UCSD-AML1 (cell line): ENCODE results near the gene OSBPL9.
"Not testable (repeated sequence)": the region's sequence is repeated elsewhere in the genome, so short reads cannot be mapped to it uniquely, and the experiment has no call there.

Source experiments
- DNase-seq: peaks from one replicate; lab custom pipeline; 2025; ENCODE audit not compliant: unreplicated experiment; lab: John Stamatoyannopoulos, UW

OSBPL9 gene

DNA sequence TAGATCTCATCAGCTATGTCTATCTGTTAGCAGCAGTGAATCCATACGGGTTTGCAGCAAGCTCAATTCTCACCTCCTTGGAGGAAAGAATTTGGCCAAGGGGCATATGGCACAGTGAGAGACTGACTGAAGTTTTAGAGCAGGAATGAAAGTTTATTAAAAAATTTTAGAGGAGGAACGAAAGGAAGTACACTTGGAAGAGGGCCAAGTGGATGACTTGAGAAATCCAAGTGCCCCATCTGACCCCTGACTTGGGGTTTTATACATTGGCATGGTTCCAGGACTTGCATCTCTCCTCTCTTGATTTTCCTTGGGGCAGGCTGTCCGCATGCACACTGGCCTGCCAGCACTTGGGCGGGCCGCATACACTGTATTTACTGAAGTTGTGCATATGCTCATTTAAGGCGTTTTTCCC is 9.2 kb upstream of the OSBPL9 start:
- DNase-seq, result no peak

DNA sequence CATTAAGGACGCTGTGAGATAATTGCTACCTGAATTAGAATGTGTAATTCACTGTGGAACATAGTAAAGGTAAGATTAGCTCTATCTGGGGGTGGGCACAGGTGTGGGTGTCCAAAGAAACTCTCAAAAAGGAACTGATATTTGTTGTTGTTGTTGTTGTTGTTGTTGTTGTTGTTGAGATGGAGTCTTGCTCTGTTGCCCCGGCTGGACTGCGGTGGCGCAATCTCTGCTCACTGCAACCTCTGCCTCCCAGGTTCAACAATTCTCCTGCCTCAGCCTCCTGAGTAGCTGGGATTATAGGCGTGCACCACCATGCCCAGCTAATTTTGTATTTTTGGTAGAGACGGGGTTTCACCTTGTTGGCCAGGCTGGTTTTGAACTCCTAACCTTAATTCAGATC is 6.8 kb upstream of the OSBPL9 start:
- not testable (repeated sequence) for DNase-seq

DNA sequence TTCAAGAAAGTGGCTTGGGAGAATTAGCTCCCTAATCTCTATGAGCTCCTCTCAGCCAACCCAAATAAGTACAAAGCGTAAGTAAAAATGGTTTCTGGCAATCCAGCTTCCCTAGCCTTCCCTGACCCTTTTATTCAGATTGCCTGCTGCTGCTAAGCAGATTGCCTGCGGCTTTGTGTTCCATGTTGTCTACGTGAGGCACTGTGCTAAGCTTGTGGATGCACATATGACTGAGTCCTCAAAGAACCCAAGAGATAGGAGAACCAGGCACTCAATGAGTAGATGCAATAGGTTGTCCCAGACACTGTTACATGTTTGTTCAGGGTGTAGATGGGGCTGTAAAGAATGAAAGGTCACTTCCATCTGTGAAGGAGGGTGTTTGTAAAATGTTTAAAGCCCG is 6.3 kb upstream of the OSBPL9 start:
- no peak for DNase-seq

DNA sequence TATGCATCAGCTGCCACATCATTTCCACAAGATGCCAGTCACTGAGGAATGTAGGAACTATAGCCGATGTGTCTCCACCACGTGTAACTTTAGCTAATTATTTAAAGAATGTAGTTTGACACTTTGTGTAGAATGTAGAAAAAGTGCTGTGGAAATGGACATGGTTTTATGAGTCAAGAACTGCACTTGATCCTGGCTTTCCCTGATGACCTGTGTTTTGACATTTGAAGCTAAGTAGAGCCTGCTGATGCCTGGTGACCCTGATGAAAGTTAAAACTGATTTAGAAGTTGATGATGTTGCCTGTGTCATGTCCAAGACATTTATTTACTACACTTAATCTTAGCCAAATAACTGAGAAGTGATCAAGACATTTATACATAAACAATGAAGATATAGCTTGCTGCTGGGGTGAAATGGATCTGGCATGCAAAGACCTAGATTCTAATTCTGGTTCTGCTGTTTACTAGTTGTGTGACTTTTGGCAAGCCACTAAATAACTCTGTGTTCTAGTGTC is 4.4 kb upstream of the OSBPL9 start:
- no peak for DNase-seq

DNA sequence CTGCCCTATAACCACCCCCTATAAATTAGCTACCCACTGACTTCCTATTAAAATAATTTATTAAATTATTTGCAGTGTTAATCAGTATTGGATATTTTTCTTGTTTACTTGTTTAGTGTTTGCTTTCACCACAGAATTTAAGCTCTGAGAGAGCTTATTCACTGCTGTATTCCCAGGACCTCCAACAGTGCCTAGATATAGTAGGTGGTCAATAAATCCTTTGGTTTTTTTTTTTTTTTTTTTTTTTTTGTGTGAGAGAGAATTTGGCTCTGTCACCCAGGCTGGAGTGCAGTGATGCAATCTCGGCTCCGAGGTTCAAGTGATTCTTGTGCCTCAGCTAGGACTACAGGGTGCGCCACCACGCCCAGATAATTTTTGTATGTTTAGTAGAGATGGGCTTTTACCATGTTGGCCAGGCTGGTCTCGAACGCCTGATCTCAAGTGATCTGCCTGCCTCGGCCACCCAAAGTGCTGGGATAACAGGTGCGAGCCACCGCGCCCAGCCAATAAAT is 1.1 kb upstream of the OSBPL9 start:
- no peak for DNase-seq

DNA sequence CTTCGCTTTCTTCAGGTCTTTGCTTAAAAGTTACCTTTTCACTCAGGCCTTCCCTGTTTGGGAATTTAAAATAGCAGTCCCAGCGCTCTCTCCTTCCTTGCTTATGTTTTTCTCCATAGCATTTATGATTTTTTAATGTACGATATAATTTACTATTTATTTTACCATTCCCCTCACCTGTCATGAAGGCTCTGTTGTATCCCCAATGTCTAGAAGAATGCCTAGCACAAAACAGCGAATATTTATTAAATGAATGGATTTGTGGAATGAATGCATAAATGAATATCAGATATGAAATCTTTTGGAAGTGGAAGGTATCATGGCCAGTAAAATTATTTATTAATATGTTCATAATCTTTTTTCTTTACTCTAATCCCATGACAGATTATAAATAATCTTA is 402 bp upstream of the OSBPL9 start:
- DNase-seq, result no peak

DNA sequence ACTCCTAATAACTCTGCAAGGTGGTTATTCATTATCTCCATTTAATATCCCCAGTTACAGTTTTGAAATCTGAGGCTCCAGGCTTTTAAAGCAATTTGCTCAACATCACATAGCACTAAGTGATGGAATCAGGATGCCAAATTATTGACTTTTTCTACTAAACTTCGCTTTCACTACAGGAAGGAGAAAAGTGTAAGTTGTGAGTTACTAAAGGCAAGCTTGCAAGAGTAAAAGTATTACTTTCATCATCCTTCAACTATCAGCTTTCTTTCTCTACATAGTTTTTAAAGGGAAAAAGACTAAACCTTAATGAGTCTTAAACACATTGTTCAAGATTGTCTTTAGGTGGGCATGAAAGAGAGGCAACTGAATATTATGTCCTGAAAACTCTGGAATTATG is 1.8 kb downstream of the OSBPL9 start:
- DNase-seq, result no peak

DNA sequence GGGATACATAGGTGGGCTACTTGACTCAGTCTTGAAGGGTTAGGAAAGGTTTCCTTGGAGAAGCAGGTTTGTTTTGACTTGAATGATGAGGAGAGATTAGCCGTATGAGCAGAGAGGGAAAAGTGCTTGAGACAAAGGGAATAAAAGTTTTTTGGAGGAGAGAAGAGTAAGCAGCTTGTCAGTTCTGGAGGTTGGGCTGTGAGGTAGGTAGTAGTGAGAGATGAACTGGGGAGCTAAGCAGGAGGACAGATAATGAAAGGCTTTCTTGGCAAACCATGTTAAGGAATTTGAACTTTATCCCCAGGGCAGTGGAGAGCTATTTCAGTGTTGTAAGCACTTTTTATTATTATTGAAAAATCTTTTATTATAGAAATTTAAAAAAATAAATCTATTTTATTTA is 3.6 kb downstream of the OSBPL9 start:
- DNase-seq, result no peak

DNA sequence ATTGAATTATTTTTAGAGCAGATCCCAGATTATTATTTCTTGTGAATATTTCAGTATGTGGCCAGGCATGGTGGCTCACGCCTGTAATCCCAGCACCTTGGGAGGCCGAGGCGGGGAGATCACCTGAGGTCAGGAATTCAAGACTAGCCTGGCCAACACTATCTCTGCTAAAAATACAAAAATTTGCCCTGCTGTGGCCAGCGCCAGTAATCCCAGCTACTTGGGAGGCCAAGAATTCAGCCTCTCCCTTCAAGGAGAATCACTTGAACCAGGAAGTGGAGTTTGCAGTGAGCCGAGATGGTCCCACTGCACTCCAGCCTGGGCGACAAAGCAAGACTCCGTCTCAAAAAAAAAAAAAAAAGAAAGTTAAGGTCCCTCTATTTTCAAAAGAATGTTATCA is 4.3 kb downstream of the OSBPL9 start:
- DNase-seq, result no peak

DNA sequence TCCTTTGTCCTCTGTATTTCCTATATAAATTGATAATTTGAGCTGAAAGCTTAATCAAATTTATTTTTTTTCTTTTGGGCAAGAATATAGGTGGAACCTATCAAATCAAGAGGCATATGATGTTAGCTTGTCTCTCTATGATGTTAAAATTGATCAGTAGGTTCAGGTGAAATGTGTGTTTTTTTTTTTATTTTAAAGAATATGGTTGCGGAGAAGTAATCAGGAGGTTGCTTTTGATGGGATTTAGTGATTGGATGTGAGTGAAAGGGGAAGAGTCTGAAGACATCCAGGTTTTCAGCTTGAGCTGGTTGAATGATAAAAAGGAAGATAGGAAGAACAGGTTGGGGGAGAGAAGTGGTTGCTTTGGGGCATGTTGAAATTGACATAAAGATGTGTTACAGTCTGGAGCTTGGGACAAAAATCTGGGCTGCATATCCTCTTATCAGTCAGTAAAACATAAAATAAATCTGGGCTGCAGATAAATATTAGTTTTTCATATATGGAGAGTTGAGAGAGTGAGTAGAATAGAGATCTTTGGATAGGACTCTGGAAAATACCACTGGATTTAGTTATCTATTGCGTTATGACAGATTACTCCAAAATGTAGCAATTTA is 5.1 kb downstream of the OSBPL9 start:
- no peak for DNase-seq

DNA sequence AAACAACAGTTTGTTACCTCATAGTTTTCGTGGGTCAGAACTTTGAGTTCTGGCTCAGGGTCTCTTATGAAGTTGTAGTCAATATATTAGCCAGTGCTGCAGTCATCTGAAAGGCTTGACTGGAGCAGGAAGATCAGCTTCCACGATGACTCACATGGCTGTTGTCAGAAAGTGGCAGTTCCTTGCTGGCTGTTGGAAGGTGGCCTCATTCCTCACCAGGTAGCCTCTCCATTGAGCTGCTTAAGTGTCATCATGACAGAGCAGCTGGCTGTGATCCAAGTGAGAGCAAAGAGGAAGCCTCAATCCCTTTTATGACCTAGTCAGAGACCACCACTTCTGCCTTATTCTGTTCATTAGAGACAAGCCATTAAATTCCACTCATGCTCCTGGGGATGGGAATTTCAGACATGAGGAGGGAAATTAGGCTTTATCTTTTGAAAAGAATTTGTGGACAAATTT is 5.6 kb downstream of the OSBPL9 start:
- DNase-seq, result peak; percentile 23

DNA sequence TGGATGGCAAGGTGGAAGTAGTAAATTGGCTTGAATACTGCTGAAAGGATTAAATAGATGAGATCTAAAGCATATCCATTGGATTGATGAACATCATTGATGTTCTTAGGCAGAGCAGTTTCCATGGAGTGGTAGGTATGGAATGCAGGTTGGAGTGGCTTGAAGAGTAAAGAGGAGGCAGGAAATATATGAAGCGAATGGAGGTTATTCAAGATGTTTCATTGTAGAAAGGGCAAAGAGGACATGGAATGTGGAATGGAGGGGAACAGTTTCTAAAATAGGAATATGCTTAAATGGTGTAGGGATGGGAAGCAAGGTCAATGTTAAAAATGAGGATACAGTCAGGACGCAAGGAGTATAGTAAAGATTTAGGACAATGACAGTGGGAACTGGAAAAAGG is 6.1 kb downstream of the OSBPL9 start:
- no peak for DNase-seq

DNA sequence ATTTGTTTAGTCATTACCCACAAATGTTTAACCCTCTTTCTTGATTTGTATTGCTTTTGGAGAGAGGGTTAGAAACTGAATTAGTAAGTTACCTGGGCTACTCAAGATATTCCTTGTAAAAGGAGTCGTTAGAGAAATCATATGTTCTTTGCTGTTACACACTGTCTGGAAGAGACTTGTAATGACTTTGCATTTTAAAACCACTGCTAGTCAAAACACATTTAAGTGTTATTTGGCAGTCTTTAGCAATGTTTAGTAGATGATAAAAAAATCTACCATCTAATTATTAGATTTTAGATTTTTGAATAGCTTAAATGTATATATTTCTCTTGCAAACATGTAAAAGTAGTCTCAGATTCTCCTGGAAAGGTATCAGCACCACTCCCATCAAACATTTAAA is 6.6 kb downstream of the OSBPL9 start:
- no peak for DNase-seq

DNA sequence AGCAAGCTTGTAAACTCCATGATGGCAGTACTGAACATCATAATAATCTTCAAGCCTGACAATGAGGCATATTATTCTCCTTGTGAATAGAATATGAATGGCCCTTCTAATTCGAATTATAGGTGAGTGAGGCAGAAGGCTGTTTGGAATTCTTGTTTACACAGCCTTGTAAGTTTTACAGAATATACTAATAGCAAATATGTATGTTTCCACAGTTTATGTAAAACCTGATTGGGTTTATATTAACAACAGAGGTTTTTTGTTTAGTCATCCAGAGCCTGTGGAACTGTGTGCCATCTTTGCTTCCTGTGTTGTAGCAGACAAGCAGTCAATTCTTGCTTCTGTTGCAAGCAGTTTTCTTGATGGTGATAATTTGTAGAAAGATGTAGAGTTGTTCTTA is 8.0 kb downstream of the OSBPL9 start:
- no peak for DNase-seq

DNA sequence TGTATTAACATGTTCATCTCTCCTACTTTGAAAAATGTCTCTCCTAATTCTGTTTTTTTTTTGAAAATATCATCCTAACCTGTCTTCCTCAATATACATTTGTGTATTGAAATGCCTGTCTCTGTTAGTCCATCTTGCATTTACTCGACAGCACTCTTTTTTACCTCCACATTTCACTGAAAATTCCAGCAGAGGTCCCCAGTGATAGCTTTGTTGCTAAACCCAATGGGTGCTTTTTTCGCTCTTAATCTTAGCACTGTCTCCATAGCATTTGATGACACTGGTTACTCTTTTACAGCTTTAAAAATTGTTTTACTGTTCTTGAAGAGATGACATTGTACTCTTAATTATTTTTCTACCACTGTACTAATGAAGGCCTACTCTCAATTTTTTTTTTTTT is 10.8 kb downstream of the OSBPL9 start:
- no peak for DNase-seq

DNA sequence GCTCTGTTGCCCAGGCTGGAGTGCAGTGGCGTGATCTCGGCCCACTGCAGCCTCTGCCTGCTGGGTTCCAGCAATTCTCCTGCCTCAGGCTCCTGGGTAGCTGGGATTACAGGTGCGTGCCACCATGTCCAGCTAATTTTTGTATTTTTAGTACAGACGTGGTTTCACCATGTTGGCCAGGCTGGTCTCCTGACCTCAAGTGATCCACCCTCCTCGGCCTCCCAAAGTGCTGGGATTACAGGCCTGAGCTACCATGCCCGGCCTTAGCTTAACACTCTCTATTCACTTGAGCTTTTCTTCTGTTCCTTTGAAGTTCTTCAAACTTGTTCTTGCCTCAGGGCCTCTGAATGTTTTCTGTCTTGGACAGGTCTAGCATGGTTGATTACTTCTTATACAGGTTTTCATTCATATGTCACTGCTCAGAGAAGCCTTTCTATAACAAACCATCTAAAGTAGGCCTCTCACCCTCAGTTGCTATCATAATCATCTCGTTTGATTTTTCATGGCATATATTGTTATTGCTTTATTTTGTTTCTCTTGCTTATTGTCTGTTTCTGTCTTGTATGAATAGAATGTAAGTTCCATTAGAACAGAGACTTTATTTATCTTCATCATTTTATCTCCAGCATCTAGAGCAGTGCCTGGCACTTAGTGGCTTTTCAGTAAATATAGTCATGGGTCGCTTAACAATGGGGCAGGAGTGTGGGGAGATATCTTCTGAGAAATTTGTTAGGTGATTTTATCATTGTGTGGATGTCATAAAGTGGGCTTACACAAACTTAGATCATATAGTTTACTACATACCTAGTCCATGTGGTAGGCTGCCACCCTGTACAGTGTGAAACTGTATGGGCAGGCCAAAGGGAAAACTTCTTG is 12.1 kb downstream of the OSBPL9 start:
- DNase-seq, result no peak

DNA sequence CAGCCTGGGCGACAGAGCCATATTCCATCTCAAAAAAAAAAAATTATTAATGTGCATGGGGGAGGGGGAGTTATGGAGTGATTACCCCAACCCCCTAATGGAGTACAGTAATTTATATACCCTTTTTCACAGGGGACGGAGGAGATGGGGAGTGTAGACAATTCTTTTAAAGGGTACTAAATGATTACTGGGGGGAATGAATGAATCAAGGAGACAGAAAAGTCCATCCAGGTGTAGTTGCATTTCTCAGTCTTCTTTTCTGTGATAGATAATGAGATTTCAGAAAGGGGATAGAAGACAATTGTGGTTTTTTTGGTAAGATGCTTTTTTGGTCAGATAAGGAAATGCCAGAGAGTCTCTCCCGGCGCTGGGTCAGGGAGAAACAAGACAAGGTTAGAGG is 13.0 kb downstream of the OSBPL9 start:
- no peak for DNase-seq

DNA sequence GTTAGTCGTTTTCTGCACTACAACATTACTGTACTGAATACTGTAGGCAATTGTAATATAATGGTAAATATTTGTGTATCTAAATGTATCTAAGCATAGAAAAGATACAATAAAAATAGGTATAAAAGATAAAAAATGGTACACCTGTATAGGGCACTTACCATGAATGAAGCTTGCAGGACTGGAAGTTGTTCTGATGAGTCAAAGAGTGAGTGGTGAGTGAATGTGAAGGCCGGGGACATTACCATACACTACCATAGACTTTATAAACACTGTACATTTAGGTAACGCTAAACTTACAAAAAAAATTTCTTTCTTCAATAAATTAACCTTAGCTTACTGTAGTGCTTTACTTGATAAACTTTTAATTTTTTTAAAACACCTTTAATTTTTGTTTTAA is 13.5 kb downstream of the OSBPL9 start:
- no peak for DNase-seq

DNA sequence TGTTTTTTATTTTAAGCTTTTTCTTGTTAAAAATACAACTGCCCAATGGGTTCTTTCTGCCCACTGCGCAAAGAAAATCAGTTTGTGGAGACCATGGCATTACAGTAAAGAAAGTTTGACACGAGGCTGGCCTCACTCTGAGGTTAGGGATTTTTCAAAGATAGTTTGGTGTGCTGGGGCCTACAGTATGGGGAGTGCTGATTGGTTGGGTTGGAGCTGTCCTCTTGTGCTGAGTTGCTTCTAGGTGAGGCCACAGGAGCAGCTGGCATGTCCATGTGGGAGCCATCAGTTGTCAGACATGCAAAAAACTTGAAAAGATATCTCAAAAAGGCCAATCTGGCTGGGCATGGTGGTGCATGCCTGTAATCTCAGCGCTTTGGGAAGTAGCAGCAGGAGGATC is 14.0 kb downstream of the OSBPL9 start:
- no peak for DNase-seq

DNA sequence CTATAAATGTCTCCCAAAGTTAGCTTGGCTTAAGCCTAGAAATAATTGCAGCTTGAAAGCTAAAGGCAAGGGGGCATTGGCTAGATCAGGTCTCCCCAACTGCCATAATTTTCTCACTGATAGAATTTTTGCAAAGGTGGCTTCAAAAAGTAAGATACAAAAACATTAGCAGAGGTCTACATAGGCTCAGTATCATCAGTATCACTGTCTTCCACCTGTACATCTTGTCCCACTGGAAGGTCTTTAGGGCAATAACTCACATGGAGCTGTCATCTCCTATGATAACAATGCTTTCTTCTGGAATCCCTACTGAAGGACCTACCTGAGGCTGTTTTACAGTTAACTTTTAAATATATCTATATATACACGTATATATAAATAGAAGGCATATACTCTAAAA is 14.9 kb downstream of the OSBPL9 start:
- DNase-seq, result no peak

DNA sequence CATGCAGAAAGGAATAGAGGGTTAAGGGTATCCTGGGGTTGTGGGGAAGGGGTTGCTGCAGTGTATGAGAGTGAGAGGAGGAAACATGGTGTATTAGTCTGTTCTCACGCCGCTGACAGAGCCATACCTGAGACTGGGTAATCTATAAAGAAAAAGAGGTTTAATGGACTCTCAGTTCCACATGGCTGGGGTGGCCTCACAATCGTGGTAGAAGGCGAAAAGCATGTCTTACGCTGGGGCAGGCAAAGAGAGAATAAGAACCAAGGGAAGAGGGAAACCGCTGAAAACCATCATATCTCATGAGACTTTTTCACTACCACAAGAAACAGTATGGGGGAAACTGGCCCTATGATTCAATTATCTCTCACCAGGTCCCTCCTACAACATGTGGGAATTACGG is 17.7 kb downstream of the OSBPL9 start:
- DNase-seq, result no peak

DNA sequence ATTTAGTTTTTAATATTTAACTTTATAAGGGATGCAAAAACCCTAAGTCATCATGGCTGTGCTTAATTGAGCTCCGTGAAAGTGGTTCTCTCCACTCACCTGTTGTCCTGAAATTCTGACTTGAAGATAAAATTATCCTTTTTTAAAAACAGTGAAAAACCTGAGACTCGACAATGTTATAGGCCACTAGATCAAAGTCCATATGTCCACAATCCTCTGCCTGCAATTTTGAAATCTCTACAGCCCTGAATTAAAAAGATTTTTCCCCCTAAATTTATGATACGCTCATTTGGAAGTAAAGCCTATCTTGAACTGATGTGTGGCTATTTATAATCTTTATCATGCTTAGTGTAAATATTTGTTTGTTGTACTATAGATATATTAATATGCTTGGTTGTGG is 18.7 kb downstream of the OSBPL9 start:
- no peak for DNase-seq
